ENCODE measurements around the gene ATRNL1.
A peak's percentile ranks its signal among the peaks of the same experiment; 100 is the strongest.
"Not testable (repeated sequence)": the region's sequence is repeated elsewhere in the genome, so short reads cannot be mapped to it uniquely, and the experiment has no call there.

Gene ATRNL1

GRCh38 chr10:115398026-115398425 is 304.9 kb downstream of the ATRNL1 start:
- no peak for TF ChIP-seq CTCF (IDR thresholded peaks at IDR 0.05; ENCODE audit: low read length, missing control alignments)
- H3K4me3 ChIP-seq (replicated peaks; ENCODE audit: low read depth, low read length): no peak overlapping the region
- DNase-seq (ENCODE audit: low read depth): no peak

GRCh38 chr10:115402699-115403098 is 309.5 kb downstream of the ATRNL1 start:
- peak; percentile 52 for DNase-seq (ENCODE audit: low read depth)

GRCh38 chr10:115405838-115406237 is 312.7 kb downstream of the ATRNL1 start:
- not testable (repeated sequence) for H3K4me3 ChIP-seq (replicated peaks; ENCODE audit: low read depth, low read length); DNase-seq (ENCODE audit: low read depth)

More at GRCh38 chr10:115402699-115403098, 309.5 kb downstream of the ATRNL1 start:
- no peak for TF ChIP-seq CTCF (IDR thresholded peaks at IDR 0.05; ENCODE audit: low read length, missing control alignments)
- no peak overlapping the region for H3K4me3 ChIP-seq (replicated peaks; ENCODE audit: low read depth, low read length)

GRCh38 chr10:115409347-115409746 is 316.2 kb downstream of the ATRNL1 start:
- no peak for TF ChIP-seq CTCF (IDR thresholded peaks at IDR 0.05; ENCODE audit: low read length, missing control alignments)
- no peak overlapping the region for H3K4me3 ChIP-seq (replicated peaks; ENCODE audit: low read depth, low read length)
- no peak for DNase-seq (ENCODE audit: low read depth)

GRCh38 chr10:115417585-115418265 is 324.6 kb downstream of the ATRNL1 start:
- TF ChIP-seq CTCF (IDR thresholded peaks at IDR 0.05; ENCODE audit: low read length, missing control alignments): peak; percentile 66
- peak; percentile 60 for DNase-seq (ENCODE audit: low read depth)
- H3K4me3 ChIP-seq (replicated peaks; ENCODE audit: low read depth, low read length): no peak overlapping the region

- no peak overlapping the region for H3K4me3 ChIP-seq (replicated peaks; ENCODE audit: low read depth, low read length)
- no peak for TF ChIP-seq CTCF (IDR thresholded peaks at IDR 0.05; ENCODE audit: low read length, missing control alignments)
- DNase-seq (ENCODE audit: low read depth): no peak
These were observed 329.5 kb downstream of the ATRNL1 start for GRCh38 chr10:115422624-115423023.

GRCh38 chr10:115427611-115428010 is 334.4 kb downstream of the ATRNL1 start:
- DNase-seq (ENCODE audit: low read depth): no peak
- H3K4me3 ChIP-seq (replicated peaks; ENCODE audit: low read depth, low read length): no peak overlapping the region
- no peak for TF ChIP-seq CTCF (IDR thresholded peaks at IDR 0.05; ENCODE audit: low read length, missing control alignments)

All from fibroblast of pulmonary artery (primary cell).